Endothelial cell of umbilical vein (primary cell): Measurements from ENCODE around the gene UBE3B. TPM values are rescaled to one million over a fixed set of nuclear protein-coding genes. Genes with fewer than 3 reads are reported as not detected.

Experiments used
- BruUV-seq: library from RNA; stranded (reverse); fragments of 400-500 nt; replicated peaks from 2 replicates; lab custom pipeline; 2021; lab: Mats Ljungman, UMichigan
- CTCF ChIA-PET: fragments of 300-600, 350-600 bp; sonication (Branson Sonifier 250); formaldehyde crosslinking; loops from one replicate; lab custom pipeline; 2021; ENCODE audit warnings: antibody characterized with exemption, inconsistent platforms; lab: Charles Lee
- POLR2A ChIA-PET: fragments of 300-600, 350-600 bp; sonication (Branson Sonifier 250); formaldehyde crosslinking; loops from one replicate; lab custom pipeline; 2021; ENCODE audit warnings: antibody characterized with exemption, inconsistent platforms; lab: Charles Lee
- DNase-seq: peaks from one replicate; pipeline ENCODE4 v3.0.0-alpha.2; 2011; ENCODE audit warnings: low read depth, low spot score
- FAIRE-seq: peaks from 2 replicates; lab custom pipeline; 2011; peaks lifted over from hg19 to GRCh38; lab: Jason Lieb, UNC
- H2AFZ ChIP-seq: 2 replicates; pipeline ENCODE4 v1.6.0; 2012; ENCODE audit warnings: low read depth, low read length, control low read depth, inconsistent platforms
- H3K27ac ChIP-seq: 2 replicates; pipeline ENCODE4 v1.5.1; 2011; ENCODE audit warnings: low read depth, mild to moderate bottlenecking, control low read depth, low read length, moderate library complexity; ENCODE audit not compliant: insufficient read depth
- H3K27me3 ChIP-seq, 2 experiments: 2 replicates each; pipeline versions ENCODE4 v1.6.0 to v1.6.1; 2011; ENCODE audit warnings: low read length in 2 of 2, mixed read lengths in 1 of 2; ENCODE audit not compliant: control insufficient read depth in 2 of 2, insufficient read depth in 2 of 2
- H3K36me3 ChIP-seq, 2 experiments: 2 replicates in 1 of 2; 3 replicates in 1 of 2; pipeline ENCODE4 v1.5.1; 2011; ENCODE audit warnings: low read length in 2 of 2, mild to moderate bottlenecking in 1 of 2, moderate library complexity in 1 of 2; ENCODE audit not compliant: control insufficient read depth in 2 of 2, insufficient read depth in 2 of 2; ENCODE audit errors: extremely low read depth in 1 of 2
- H3K4me1 ChIP-seq: 3 replicates; pipeline ENCODE4 v1.5.1; 2011; ENCODE audit warnings: mild to moderate bottlenecking, low read length; ENCODE audit not compliant: control insufficient read depth, insufficient read depth; ENCODE audit errors: extremely low read depth
- H3K4me2 ChIP-seq: 2 replicates; pipeline ENCODE4 v1.6.1; 2011; ENCODE audit warnings: low read length, control low read depth, mixed read lengths; ENCODE audit not compliant: insufficient read depth
- H3K4me3 ChIP-seq, 3 experiments: fragments of 200-600 bp in 1 of 3; sonication (generic), shearing (Covaris generic) in 1 of 3; replicated peaks in 1 of 3; 2 replicates each; pipeline ENCODE4 v1.5.1; 2011 to 2016; ENCODE audit warnings: control low read depth in 3 of 3, low read length in 3 of 3, mild to moderate bottlenecking in 2 of 3, inconsistent platforms in 1 of 3, low read depth in 1 of 3, moderate library complexity in 1 of 3; ENCODE audit not compliant: insufficient read depth in 1 of 3
- H3K79me2 ChIP-seq: 2 replicates; pipeline ENCODE4 v1.6.0; 2012; ENCODE audit warnings: low read length, inconsistent platforms; ENCODE audit not compliant: control insufficient read depth, insufficient read depth
- H3K9ac ChIP-seq: replicated peaks from 2 replicates; pipeline ENCODE3; 2011; ENCODE audit warnings: low read length, control low read depth; ENCODE audit not compliant: insufficient read depth; ENCODE audit errors: extremely low read depth
- H3K9me1 ChIP-seq: replicated peaks from 3 replicates; pipeline ENCODE4 v1.6.0; 2011; ENCODE audit warnings: mild to moderate bottlenecking, low read length; ENCODE audit not compliant: control insufficient read depth, insufficient read depth; ENCODE audit errors: extremely low read depth
- H3K9me3 ChIP-seq: replicated peaks from 2 replicates; pipeline ENCODE4 v1.5.1; 2012; ENCODE audit warnings: low read length, inconsistent platforms; ENCODE audit not compliant: control insufficient read depth, insufficient read depth
- H4K20me1 ChIP-seq: replicated peaks from 2 replicates; pipeline ENCODE3; 2011; ENCODE audit warnings: mild to moderate bottlenecking, low read length; ENCODE audit not compliant: control insufficient read depth, insufficient read depth; ENCODE audit errors: extremely low read depth
- EZH2 ChIP-seq: IDR thresholded peaks from 2 replicates; pipeline ENCODE4 v1.6.1; 2012; ENCODE audit warnings: borderline replicate concordance, low read depth, mild to moderate bottlenecking, moderate library complexity, low read length, inconsistent platforms; ENCODE audit not compliant: severe bottlenecking
- FOS ChIP-seq: IDR thresholded peaks from 2 replicates; pipeline ENCODE4 v1.6.1; 2011; ENCODE audit warnings: mild to moderate bottlenecking, low read length, moderate library complexity, borderline replicate concordance; ENCODE audit not compliant: insufficient read depth
- GATA2 ChIP-seq: IDR thresholded peaks from 2 replicates; pipeline ENCODE4 v1.7.0; 2011; ENCODE audit warnings: low read depth, mild to moderate bottlenecking, moderate library complexity, mixed read lengths, low read length; ENCODE audit not compliant: insufficient read length, insufficient read depth
- JUN ChIP-seq: IDR thresholded peaks from 2 replicates; pipeline ENCODE4 v1.6.1; 2011; ENCODE audit warnings: borderline replicate concordance, low read depth; ENCODE audit not compliant: insufficient read length, insufficient read depth
- MYC ChIP-seq: IDR thresholded peaks from one replicate; pipeline ENCODE4 v1.6.1; 2011; ENCODE audit warnings: mild to moderate bottlenecking, low read depth, low read length
- POLR2A ChIP-seq: IDR thresholded peaks from 2 replicates; pipeline ENCODE4 v1.6.1; 2012; ENCODE audit warnings: low read depth, mild to moderate bottlenecking, control low read depth, low read length
- POLR2AphosphoS5 ChIP-seq: IDR thresholded peaks from 2 replicates; pipeline ENCODE4 v1.6.1; 2012; ENCODE audit warnings: low read depth, mild to moderate bottlenecking, control low read depth, low read length, moderate library complexity; ENCODE audit not compliant: insufficient read depth
- dilution Hi-C: fragments of 300-500 bp; cut with MboI; formaldehyde crosslinking; loops from one replicate; pipeline ENCODE4 v1.15.0; 2019; ENCODE audit warnings: low sequenced_read_pairs; ENCODE audit not compliant: extremely low pct_ligation_motif_present
- intact Hi-C: fragments of 100-400 bp; cut with micrococcal nuclease; formaldehyde crosslinking; loops from one replicate; pipeline ENCODE4 v1.10.0; 2022
- polyA plus RNA-seq, 4 experiments: library from polyadenylated mRNA; depleted of rRNA in 3 of 4; stranded (reverse) in 3 of 4; unstranded in 1 of 4; fragments of >200 nt; gene quantifications; 2 replicates each; pipeline versions ENCODE4 v1.2.1 to v1.2.3, GENCODE V29; 2011 to 2012; ENCODE audit warnings: missing spikeins in 1 of 4
- total RNA-seq: library from RNA; stranded (reverse); gene quantifications from 2 replicates; pipeline ENCODE4 v1.2.3, GENCODE V29; 2021
- TF ChIP-seq, protein P1 (sequence below), 2 donors: IDR thresholded peaks; 1 replicate in 1 of 2; 2 replicates in 1 of 2; pipeline ENCODE4 v1.5.1; 2011; ENCODE audit warnings: low read length in 2 of 2, mild to moderate bottlenecking in 2 of 2, moderate library complexity in 2 of 2, control low read depth in 1 of 2, inconsistent platforms in 1 of 2, low read depth in 1 of 2; ENCODE audit not compliant: insufficient read depth in 1 of 2; ENCODE audit errors: extremely low read depth in 1 of 2
- TF ChIP-seq, protein P2 (sequence below): IDR thresholded peaks from 2 replicates; pipeline ENCODE4 v1.6.1; 2011; ENCODE audit not compliant: insufficient read depth, insufficient read length

Gene UBE3B
- total and polyA plus RNA-seq, 2 donors (not counting 3 experiments of a cell fraction or from before 2014, with no cell fraction given) = 24.9 to 40.8 TPM

DNA sequence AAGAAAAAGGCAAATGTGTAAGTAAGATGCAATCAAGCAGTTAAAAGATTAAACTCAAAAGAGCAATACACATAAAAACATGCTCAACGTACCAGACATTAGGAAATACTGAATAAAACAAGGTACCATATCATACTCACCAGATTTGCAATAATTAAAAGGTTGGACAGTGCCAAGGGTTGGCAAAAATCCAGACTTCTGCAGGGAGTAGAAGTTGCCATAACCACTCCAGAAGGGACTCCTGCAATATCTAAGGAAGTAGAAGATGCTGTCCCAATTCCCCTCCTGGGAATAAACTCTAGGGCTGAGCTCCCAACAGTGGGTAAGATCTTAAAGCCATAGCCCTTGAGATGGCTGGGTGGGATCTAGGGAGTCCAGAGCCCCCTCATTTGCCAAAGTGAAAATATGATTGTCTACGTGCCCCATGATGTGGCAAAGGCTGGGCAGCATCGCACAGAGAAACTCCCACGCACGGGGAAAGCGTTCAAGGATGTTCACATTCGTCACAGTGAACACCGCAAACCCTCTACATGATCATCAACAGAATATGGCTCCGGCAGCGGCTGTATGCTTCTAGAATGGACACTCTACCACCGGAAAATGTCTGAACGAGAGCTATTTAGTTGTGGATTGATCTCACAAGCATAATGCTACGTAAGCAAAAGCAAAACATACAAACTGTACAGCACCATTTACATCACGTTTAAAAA, 12.6 kb upstream of the UBE3B start:
- DNase-seq (peak; percentile 36), FAIRE-seq (peak; percentile 63)
- dilution Hi-C loops (no loop called here), intact Hi-C loops (loop anchor here (5.0 kb wide), 1 partner anchor 612 kb away; no protein-coding TSS in a partner anchor)
- no peaks in the 10 kb centered on the region for H3K27me3 ChIP-seq
- no peak overlapping the region for H3K4me3 ChIP-seq
- TF ChIP-seq EZH2 = no peak
- TF ChIP-seq MYC = no peak
- TF ChIP-seq, protein P1, sequence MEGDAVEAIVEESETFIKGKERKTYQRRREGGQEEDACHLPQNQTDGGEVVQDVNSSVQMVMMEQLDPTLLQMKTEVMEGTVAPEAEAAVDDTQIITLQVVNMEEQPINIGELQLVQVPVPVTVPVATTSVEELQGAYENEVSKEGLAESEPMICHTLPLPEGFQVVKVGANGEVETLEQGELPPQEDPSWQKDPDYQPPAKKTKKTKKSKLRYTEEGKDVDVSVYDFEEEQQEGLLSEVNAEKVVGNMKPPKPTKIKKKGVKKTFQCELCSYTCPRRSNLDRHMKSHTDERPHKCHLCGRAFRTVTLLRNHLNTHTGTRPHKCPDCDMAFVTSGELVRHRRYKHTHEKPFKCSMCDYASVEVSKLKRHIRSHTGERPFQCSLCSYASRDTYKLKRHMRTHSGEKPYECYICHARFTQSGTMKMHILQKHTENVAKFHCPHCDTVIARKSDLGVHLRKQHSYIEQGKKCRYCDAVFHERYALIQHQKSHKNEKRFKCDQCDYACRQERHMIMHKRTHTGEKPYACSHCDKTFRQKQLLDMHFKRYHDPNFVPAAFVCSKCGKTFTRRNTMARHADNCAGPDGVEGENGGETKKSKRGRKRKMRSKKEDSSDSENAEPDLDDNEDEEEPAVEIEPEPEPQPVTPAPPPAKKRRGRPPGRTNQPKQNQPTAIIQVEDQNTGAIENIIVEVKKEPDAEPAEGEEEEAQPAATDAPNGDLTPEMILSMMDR (IDR thresholded peaks at IDR 0.05; ENCODE audit: extremely low read depth in 1 of 2, insufficient read depth in 1 of 2, low read depth in 1 of 2, low read length in 2 of 2) = no peak
- TF ChIP-seq, protein P2, sequence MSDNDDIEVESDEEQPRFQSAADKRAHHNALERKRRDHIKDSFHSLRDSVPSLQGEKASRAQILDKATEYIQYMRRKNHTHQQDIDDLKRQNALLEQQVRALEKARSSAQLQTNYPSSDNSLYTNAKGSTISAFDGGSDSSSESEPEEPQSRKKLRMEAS = no peak
- TF ChIP-seq JUN = no peak
- no peak for TF ChIP-seq POLR2A
- no peak for TF ChIP-seq GATA2
- no peak for TF ChIP-seq FOS
- no peak for TF ChIP-seq POLR2AphosphoS5
- CTCF ChIA-PET = interaction anchor here (0.8 to 5.1 kb wide), 3 partner anchors 32 to 54 kb away, joined by 3 to 38 read pairs (median 4); no protein-coding TSS in a partner anchor
- H3K4me1 ChIP-seq = peaks cover 62% of the 10 kb centered on the region
- POLR2A ChIA-PET = no interaction called here
- H3K9ac ChIP-seq = no peak overlapping the region
- H4K20me1 ChIP-seq = no peaks in the 10 kb centered on the region
- peaks cover 3 to 28% of the 10 kb centered on the region in 2 experiments for H3K36me3 ChIP-seq
- H2AFZ ChIP-seq = no peak overlapping the region
- peaks cover 76% of the 10 kb centered on the region for H3K79me2 ChIP-seq
- H3K9me1 ChIP-seq = no peaks in the 10 kb centered on the region
- no peak overlapping the region for H3K27ac ChIP-seq
- no TSS peak for BruUV-seq
- no peaks in the 10 kb centered on the region for H3K9me3 ChIP-seq
- no peak overlapping the region for H3K4me2 ChIP-seq
